MM.1S (cell line): ENCODE data around the gene APBB2.

ENCODE experiments used
- CTCF ChIP-seq: fragments of 300-600 bp; sonication (generic); IDR thresholded peaks from 2 replicates; pipeline ENCODE4 v1.5.1; 2016; ENCODE audit warnings: antibody characterized with exemption, low read length, mixed read lengths
- EZH2phosphoT487 ChIP-seq: fragments of 300-600 bp; sonication (generic); IDR thresholded peaks from 2 replicates; pipeline ENCODE4 v1.6.1; 2018; ENCODE audit warnings: antibody characterized with exemption, low read length

DNA sequence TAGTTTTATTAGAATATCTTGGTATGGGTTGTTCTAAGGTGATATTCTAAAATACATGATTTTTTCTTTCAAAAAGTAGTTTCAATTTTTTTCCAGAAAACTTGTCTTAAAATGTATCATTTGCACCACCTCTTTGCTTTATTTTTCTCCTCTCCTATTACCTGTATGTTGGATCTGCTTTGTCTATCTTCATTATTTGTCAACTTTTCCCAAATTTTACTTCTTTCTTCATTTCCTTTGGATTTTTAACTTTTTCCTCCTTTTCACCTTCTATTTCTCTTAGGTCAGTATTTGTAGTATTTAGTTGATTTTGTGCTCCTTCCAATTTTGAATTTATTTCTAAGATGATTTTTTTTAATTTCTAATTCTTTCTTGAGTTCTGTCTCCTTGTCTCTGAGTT, 169.6 kb downstream of the APBB2 start:
- TF ChIP-seq CTCF (no peak), EZH2phosphoT487 (no peak)
